Activated gamma-delta T cell (primary cell): ENCODE results near the gene KDELR1.
A peak's percentile ranks its signal among the peaks of the same experiment; 100 is the strongest.

Experiments
- DNase-seq: peaks from one replicate; lab custom pipeline; 2025; lab: John Stamatoyannopoulos, UW

KDELR1 gene

DNA sequence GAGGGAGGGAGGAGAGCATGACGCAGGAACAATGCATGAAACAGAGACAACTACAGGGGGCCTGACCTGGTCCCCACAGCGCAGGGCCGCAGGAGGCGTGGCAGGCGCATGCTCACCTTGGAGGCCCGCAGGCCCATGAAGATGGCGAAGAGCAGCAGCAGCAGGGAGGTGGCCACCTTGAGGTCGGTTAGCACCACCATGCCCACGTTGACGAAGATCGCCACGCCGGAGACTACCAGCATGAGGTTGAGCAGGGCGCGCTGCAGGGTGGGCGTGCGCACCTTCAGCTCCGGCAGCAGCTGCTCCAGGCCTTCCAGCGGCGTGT lies 49.0 kb downstream of the KDELR1 start:
- no peak for DNase-seq

- DNase-seq = no peak
Observed at GRCh38 chr19:48341515-48342413, 49.6 kb downstream of the KDELR1 start.

DNA sequence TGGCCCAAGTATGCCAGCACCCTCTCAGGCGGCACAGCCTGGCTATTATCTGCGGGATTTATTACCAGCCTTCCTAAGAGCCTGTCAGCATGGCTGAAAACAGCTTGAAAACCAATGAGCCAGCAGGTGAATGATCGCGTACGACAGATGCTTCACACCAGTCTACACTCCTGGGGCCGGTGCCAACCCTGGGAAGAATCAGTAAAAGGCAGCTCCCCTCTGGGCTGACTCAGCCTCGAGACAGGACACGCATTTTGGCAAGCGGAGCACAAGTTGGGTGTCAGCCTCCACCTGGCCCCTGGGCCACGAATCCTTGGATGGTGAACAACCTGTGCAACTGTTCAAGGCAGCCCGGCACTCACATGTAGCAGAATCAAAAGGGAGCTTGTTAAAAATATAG lies 50.4 kb downstream of the KDELR1 start:
- no peak for DNase-seq

DNA sequence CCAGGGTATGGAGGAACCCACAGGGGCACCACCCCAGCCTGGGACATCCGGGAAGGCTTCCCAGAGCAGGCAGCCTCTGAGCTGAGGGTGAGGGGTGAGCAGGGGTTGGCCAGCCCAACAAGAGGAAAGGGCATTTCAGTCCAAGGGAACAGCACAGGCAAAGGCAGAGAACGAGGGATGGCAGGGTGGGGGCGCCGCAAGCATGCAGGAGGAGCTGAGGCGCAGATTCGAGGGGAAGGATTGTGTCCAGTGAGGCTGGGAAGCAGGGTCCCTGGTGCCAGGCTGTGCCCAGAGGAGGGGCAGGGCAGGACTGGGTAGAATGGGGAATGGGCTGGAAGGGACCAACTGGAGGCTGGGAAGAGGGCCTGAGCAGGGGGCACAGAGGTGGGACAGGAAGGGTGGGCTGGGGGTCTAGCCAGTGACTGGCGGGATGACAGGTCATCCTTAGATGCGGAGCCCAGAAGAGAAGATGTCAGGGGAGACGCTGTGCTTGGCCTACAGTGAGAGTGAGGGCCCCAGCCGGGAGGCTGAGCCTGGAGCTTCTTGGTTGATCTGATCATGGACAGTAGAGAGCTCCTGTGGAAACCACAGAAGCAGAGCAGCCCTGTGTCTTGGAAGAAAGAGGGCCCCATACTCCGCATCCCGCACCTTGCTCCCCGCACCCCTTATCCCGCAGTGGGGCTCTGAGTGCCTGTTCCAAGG lies 52.4 kb downstream of the KDELR1 start:
- DNase-seq = no peak

DNA sequence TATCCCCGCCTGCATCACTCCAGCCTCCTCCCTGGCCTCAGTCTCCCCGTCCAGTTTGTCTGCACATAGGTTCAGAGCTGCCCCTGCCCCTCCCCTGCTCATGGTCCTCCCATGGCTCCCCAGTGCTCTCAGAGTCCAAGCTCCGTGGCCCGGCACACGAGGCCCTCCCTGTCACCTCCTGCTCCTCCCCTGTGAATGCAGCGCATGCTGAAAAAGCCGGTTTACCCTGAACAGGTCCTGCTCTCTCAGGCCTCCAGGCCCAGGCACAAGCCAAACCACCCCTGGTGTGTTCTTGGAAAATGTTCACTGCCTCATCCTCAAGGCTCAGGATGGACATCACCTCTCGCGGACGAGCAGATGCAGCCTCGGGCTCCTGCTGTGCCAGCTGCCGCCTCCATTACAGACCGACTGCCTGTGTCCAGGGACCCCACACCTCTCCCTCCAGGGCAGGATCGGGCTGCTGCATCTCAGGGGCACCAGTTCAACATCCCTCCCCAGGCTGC lies 53.0 kb downstream of the KDELR1 start:
- DNase-seq = no peak

- DNase-seq = peak; percentile 89
Observed at GRCh38 chr19:48333467-48334384, 57.6 kb downstream of the KDELR1 start.

DNA sequence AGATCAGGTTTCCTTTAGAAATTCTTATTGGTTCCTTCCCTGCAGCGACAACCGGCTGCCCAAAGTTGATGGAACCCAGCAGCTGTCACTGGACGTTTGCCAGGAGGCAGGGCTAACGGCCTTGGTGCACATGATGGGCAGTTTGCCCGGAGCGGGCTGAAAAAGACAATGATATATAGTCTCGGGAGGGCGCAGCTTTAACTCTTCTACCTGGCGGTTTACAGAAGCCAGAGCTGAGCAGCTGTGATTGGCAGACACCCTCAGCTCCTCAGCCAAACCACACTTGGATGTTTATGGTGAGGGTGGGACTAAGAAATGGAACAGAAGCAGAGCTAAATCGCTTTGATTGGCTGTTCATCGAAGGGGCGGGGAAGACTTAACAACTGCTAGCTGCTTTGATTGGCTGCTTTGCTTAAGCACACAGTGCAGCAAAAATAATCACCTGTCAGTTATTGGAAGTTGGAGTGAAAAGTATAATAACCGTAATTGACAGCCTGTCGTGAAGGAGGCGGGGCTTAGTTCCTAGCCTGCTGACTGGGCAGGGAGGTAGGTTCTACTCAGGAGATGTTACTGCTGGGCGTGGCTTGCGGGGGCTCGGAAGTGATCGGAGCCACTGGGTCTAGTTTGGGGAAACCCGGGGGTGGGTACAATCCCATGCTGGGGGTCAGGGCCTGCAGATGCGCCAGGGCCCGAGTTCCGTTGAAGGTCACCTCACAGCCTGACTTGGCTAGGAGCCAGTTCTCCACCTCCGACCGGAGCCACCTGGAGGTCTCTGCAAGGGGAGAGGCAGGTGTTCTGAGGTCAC lies 58.5 kb downstream of the KDELR1 start:
- DNase-seq = peak; percentile 61
